Measurements from ENCODE around the gene PTPN3.
A peak's percentile ranks its signal among the peaks of the same experiment; 100 is the strongest.
"Not testable (repeated sequence)": the region's sequence is repeated elsewhere in the genome, so short reads cannot be mapped to it uniquely, and the experiment has no call there.

Gene PTPN3

GRCh38 chr9:109513871-109514270 lies 15.8 kb upstream of the PTPN3 start:
- H3K4me3 ChIP-seq (ENCODE audit: low read length): no peak overlapping the region
- TF ChIP-seq, protein P1, sequence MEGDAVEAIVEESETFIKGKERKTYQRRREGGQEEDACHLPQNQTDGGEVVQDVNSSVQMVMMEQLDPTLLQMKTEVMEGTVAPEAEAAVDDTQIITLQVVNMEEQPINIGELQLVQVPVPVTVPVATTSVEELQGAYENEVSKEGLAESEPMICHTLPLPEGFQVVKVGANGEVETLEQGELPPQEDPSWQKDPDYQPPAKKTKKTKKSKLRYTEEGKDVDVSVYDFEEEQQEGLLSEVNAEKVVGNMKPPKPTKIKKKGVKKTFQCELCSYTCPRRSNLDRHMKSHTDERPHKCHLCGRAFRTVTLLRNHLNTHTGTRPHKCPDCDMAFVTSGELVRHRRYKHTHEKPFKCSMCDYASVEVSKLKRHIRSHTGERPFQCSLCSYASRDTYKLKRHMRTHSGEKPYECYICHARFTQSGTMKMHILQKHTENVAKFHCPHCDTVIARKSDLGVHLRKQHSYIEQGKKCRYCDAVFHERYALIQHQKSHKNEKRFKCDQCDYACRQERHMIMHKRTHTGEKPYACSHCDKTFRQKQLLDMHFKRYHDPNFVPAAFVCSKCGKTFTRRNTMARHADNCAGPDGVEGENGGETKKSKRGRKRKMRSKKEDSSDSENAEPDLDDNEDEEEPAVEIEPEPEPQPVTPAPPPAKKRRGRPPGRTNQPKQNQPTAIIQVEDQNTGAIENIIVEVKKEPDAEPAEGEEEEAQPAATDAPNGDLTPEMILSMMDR (conservative IDR thresholded peaks at IDR 0.05; ENCODE audit: low read length): no peak
- no peak for DNase-seq (ENCODE audit: low read depth)

GRCh38 chr9:109512170-109512756 lies 14.2 kb upstream of the PTPN3 start:
- no peak overlapping the region for H3K4me3 ChIP-seq (ENCODE audit: low read length)
- DNase-seq (ENCODE audit: low read depth): no peak
- TF ChIP-seq, protein P1 (conservative IDR thresholded peaks at IDR 0.05; ENCODE audit: low read length): no peak

GRCh38 chr9:109510506-109510905 lies 12.4 kb upstream of the PTPN3 start:
- TF ChIP-seq, protein P1 (conservative IDR thresholded peaks at IDR 0.05; ENCODE audit: low read length): no peak
- H3K4me3 ChIP-seq (ENCODE audit: low read length): no peak overlapping the region
- no peak for DNase-seq (ENCODE audit: low read depth)

DNA sequence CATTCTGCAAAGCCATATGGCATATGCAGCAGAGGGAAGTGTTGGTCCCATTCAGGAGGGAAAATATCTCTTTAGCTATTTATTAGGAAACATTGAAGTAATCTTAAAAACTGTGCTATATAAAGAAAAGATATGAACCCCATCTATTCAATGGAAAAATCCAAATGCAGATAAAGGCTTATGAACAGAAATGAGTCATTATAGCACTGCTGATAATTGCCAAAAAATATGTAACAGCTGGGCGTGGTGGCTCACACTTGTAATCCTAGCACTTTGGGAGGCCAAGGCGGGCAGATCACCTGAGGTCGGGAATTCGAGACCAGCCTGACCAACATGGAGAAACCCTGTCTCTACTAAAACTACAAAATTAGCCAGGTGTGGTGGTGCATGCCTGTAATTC lies 11.9 kb upstream of the PTPN3 start:
- DNase-seq (ENCODE audit: low read depth); H3K4me3 ChIP-seq (ENCODE audit: low read length): not testable (repeated sequence)

DNA sequence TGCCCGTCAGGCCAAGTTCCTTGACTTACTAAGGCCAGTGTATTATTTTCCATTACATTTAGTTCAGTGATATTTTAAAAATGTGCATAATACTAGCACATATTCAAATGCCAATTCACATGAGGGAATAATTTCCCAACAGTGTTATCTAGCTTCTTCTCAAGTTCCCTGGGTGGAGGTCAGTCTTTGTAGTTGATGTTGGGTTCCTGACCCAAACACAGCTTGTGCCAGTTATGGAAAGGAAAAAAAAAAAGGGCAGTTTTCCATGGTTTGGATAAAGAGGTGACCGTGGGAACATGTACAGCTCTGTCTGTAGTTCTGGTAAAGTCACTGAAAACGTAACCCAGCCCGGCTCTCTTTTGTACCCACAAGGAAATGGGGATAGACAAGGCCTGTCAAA lies 11.5 kb upstream of the PTPN3 start:
- TF ChIP-seq, protein P1 (conservative IDR thresholded peaks at IDR 0.05; ENCODE audit: low read length): no peak
- H3K4me3 ChIP-seq (ENCODE audit: low read length): no peak overlapping the region
- DNase-seq (ENCODE audit: low read depth): no peak

DNA sequence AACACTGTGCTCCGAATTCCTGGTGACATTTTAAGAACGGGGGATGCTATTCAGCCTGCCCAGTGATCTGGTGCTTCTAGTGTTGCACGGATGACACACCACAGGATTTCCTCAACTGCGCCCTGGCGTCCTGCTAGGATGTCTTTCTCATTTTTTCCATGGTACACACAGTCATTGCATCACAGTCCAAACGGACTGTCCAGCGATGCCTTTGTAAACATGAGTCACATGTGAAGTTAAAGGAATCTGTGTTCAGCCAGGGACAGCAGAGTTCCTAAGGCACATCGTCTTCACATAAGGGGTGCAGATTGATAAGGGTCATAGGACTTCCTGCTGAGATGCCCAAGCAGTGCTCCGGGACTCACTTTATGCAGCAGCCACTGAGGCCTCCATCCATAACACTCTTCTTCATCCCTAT lies 9.3 kb upstream of the PTPN3 start:
- TF ChIP-seq, protein P1 (conservative IDR thresholded peaks at IDR 0.05; ENCODE audit: low read length): no peak
- no peak overlapping the region for H3K4me3 ChIP-seq (ENCODE audit: low read length)
- peak; percentile 26 for DNase-seq (ENCODE audit: low read depth)

DNA sequence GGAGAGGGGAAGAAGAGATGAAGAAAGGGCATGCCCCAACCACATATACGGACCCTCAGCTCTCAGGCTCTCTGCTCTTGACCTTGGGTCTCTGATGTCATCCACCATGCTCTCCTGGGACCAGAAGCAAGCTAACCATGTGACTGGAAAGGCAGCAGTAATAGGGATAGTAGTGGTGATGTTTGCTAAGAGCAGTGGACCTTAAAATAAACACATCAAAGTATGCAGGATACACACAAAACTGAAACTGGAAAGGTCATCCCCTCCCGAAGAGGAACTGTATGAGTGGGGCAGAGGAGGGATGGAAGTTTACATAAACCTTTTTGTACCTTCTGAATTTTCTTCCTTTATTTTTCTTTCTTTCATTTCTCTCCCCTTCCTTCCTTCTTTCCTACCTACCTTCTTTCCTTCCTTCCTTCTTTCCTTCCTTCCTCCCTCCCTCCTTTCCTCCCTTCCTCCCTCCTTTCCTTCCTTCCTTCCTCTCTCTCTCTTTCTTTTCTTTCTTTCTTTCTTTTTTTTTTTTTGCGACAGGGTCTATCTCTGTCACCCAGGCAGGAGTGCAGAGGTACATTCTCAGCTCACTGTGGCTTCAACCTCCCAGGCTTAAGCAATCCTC lies 8.1 kb upstream of the PTPN3 start:
- TF ChIP-seq, protein P1 (conservative IDR thresholded peaks at IDR 0.05; ENCODE audit: low read length): no peak
- no peak overlapping the region for H3K4me3 ChIP-seq (ENCODE audit: low read length)
- no peak for DNase-seq (ENCODE audit: low read depth)
